ENCODE measurements around the gene DNAJC5.
A peak's percentile ranks its signal among the peaks of the same experiment; 100 is the strongest.
"Not testable (repeated sequence)": the region's sequence is repeated elsewhere in the genome, so short reads cannot be mapped to it uniquely, and the experiment has no call there.

Gene DNAJC5

GRCh38 chr20:63970714-63971431 is 75.9 kb downstream of the DNAJC5 start:
- Histone ChIP-seq H3K23ac (ENCODE audit: low read depth, low read length, poor library complexity) (peak overlapping the region; percentile 91), H2AK5ac (ENCODE audit: low read depth, low read length) (peak overlapping the region; percentile 88), H3K27me3 (ENCODE audit: control insufficient read depth in 3 of 3, insufficient read depth in 3 of 3, low read depth in 1 of 3, low read length in 3 of 3) (peaks cover 0 to 9% (median 0%) of the 10 kb centered on the region in 3 experiments), H3K9ac (ENCODE audit: low read depth, low read length, poor library complexity) (no peak overlapping the region), H3K4ac (ENCODE audit: low read length) (no peak overlapping the region), H3K27ac (replicated peaks; ENCODE audit: low read length) (no peak overlapping the region), H4K8ac (ENCODE audit: low read depth, low read length) (no peak overlapping the region), H3K79me1 (ENCODE audit: low read depth, low read length) (peaks cover 4% of the 10 kb centered on the region), H3K9me3 (replicated peaks in 1 of 2; ENCODE audit: control insufficient read depth in 2 of 2, insufficient read depth in 1 of 2, low read depth in 1 of 2, low read length in 2 of 2) (peaks cover 0 to 22% of the 10 kb centered on the region in 2 donors), H3K14ac (ENCODE audit: low read length) (peak overlapping the region; percentile 89), H2BK5ac (ENCODE audit: low read length) (no peak overlapping the region), H3K4me2 (ENCODE audit: insufficient read depth, low read length, poor library complexity, severe bottlenecking) (no peak overlapping the region), H2BK15ac (ENCODE audit: low read length) (peak overlapping the region; percentile 67), H2AFZ (ENCODE audit: low read length) (no peak overlapping the region), H2BK120ac (ENCODE audit: low read depth, low read length) (no peak overlapping the region), H2BK12ac (ENCODE audit: low read length) (no peak overlapping the region), H3K36me3 (replicated peaks in 1 of 2; ENCODE audit: control insufficient read depth in 2 of 2, insufficient read depth in 2 of 2, low read length in 2 of 2) (peaks cover 24 to 31% of the 10 kb centered on the region in 2 donors), H3K18ac (ENCODE audit: low read length) (no peak overlapping the region), H3K4me1 (ENCODE audit: control insufficient read depth in 2 of 2, insufficient read depth in 1 of 2, low read depth in 1 of 2, low read length in 2 of 2) (peaks cover 11 to 13% of the 10 kb centered on the region in 2 donors), H3K4me3 (ENCODE audit: low read length in 2 of 2) (peak overlapping the region in 1 of 2 donors; percentile 71), H4K91ac (ENCODE audit: low read depth, low read length, poor library complexity) (no peak overlapping the region)
- DNase-seq (ENCODE audit: low spot score): no peak
- WGBS, 2 donors (ENCODE audit: extremely low coverage in 2 of 2, insufficient read length in 2 of 2, insufficient replicate concordance in 1 of 2): no CpG with 5 or more reads among the region's 5 CpGs

DNA sequence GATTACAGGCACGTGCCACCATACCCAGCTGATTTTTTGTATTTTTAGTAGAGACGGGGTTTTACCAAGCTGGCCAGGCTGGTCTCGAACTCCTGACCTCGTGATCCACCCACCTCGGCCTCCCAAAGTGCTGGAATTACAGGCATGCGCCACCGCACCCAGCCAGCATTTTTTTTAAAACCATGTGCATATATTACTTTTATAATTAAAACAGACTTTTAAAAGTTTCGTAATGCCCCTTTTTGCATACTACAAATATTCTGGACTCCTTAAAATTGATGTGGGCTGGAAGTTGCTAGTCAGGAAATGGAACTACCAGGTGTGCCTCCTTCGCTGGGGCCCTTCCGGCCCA is 77.0 kb downstream of the DNAJC5 start:
- not testable (repeated sequence) for H3K14ac ChIP-seq (ENCODE audit: low read length); H3K9ac ChIP-seq (ENCODE audit: low read depth, low read length, poor library complexity); H4K8ac ChIP-seq (ENCODE audit: low read depth, low read length); H3K4me3 ChIP-seq (ENCODE audit: low read length in 2 of 2); H3K4ac ChIP-seq (ENCODE audit: low read length); H3K27ac ChIP-seq (replicated peaks; ENCODE audit: low read length); H2BK12ac ChIP-seq (ENCODE audit: low read length); H3K23ac ChIP-seq (ENCODE audit: low read depth, low read length, poor library complexity); H2AFZ ChIP-seq (ENCODE audit: low read length); H3K4me2 ChIP-seq (ENCODE audit: insufficient read depth, low read length, poor library complexity, severe bottlenecking); H2BK120ac ChIP-seq (ENCODE audit: low read depth, low read length); DNase-seq (ENCODE audit: low spot score); H3K79me1 ChIP-seq (ENCODE audit: low read depth, low read length); H4K91ac ChIP-seq (ENCODE audit: low read depth, low read length, poor library complexity); H3K27me3 ChIP-seq (ENCODE audit: control insufficient read depth in 3 of 3, insufficient read depth in 3 of 3, low read depth in 1 of 3, low read length in 3 of 3); H2BK15ac ChIP-seq (ENCODE audit: low read length); H3K18ac ChIP-seq (ENCODE audit: low read length)
- H3K36me3 ChIP-seq (replicated peaks in 1 of 2; ENCODE audit: control insufficient read depth in 2 of 2, insufficient read depth in 2 of 2, low read length in 2 of 2): peaks cover 14 to 20% of the 10 kb centered on the region in 2 donors
- H2BK5ac ChIP-seq (ENCODE audit: low read length): peak overlapping the region; percentile 3
- WGBS, 2 donors (ENCODE audit: extremely low coverage in 2 of 2, insufficient read length in 2 of 2, insufficient replicate concordance in 1 of 2): no CpG with 5 or more reads among the region's 10 CpGs
- peak overlapping the region; percentile 80 for H2AK5ac ChIP-seq (ENCODE audit: low read depth, low read length)
- peaks cover 0 to 12% of the 10 kb centered on the region in 2 donors for H3K9me3 ChIP-seq (replicated peaks in 1 of 2; ENCODE audit: control insufficient read depth in 2 of 2, insufficient read depth in 1 of 2, low read depth in 1 of 2, low read length in 2 of 2)
- H3K4me1 ChIP-seq (ENCODE audit: control insufficient read depth in 2 of 2, insufficient read depth in 1 of 2, low read depth in 1 of 2, low read length in 2 of 2): peaks cover 11 to 13% of the 10 kb centered on the region in 2 donors

DNA sequence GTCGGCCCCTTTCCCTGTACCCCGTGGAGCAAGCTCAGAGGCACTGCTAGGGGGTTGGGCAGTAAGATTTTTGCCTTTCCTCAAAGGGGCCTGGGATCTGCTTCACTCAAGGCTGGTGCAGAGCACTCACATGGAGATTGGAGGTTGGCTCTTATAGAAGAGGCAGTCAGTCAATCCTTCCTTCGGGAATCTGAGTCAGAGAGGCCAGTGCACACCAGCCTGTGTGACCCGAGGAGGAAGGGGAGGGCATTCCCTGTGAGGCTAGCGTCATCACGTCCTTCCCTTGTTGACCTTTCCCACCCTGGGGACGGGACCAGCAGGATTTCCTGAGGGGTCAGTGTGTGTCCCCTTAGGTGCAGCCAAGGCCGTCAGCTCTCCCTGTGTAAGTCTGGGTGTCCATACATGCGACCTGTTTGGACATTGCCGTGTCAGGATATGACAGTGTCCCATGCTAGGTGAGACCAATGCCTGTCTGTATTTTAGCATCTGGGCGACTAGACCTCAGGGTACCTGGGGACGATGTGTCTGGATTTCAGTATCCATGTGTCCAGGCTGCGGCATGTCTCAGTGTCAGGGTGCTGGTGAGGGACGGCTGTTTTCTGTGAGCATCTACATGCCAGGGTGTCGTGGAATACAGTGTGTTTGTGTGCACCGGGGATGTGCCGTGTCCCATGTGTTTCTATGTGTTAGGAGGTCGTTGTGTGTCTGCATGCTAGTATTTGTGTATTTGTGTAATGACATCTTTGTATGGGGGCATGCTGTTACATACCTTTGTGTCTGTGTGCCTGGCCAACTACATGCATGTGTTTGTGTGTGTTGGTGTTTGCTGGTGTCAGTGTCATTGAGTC is 77.6 kb downstream of the DNAJC5 start:
- Histone ChIP-seq H3K36me3 (replicated peaks in 1 of 2; ENCODE audit: control insufficient read depth in 2 of 2, insufficient read depth in 2 of 2, low read length in 2 of 2) (peaks cover 8 to 14% of the 10 kb centered on the region in 2 donors), H2AK5ac (ENCODE audit: low read depth, low read length) (peak overlapping the region; percentile 80), H3K9ac (ENCODE audit: low read depth, low read length, poor library complexity) (peak overlapping the region; percentile 18), H2BK12ac (ENCODE audit: low read length) (peak overlapping the region; percentile 76), H3K4me2 (ENCODE audit: insufficient read depth, low read length, poor library complexity, severe bottlenecking) (no peak overlapping the region), H3K23ac (ENCODE audit: low read depth, low read length, poor library complexity) (no peak overlapping the region), H3K14ac (ENCODE audit: low read length) (no peak overlapping the region), H2BK15ac (ENCODE audit: low read length) (no peak overlapping the region), H2AFZ (ENCODE audit: low read length) (no peak overlapping the region), H3K18ac (ENCODE audit: low read length) (no peak overlapping the region), H4K91ac (ENCODE audit: low read depth, low read length, poor library complexity) (peak overlapping the region; percentile 59), H3K27ac (replicated peaks; ENCODE audit: low read length) (no peak overlapping the region), H4K8ac (ENCODE audit: low read depth, low read length) (peak overlapping the region; percentile 43), H2BK120ac (ENCODE audit: low read depth, low read length) (no peak overlapping the region), H3K4me3 (ENCODE audit: low read length in 2 of 2) (peak overlapping the region in 1 of 2 donors; percentile 47), H3K27me3 (ENCODE audit: control insufficient read depth in 3 of 3, insufficient read depth in 3 of 3, low read depth in 1 of 3, low read length in 3 of 3) (peaks cover 0 to 9% (median 0%) of the 10 kb centered on the region in 3 experiments), H3K4ac (ENCODE audit: low read length) (peak overlapping the region; percentile 41), H3K79me1 (ENCODE audit: low read depth, low read length) (peaks cover 2% of the 10 kb centered on the region), H2BK5ac (ENCODE audit: low read length) (peak overlapping the region; percentile 3), H3K9me3 (replicated peaks in 1 of 2; ENCODE audit: control insufficient read depth in 2 of 2, insufficient read depth in 1 of 2, low read depth in 1 of 2, low read length in 2 of 2) (peaks cover 0 to 6% of the 10 kb centered on the region in 2 donors), H3K4me1 (ENCODE audit: control insufficient read depth in 2 of 2, insufficient read depth in 1 of 2, low read depth in 1 of 2, low read length in 2 of 2) (peaks cover 11 to 13% of the 10 kb centered on the region in 2 donors)
- DNase-seq (ENCODE audit: low spot score): no peak
- WGBS, 2 donors (ENCODE audit: extremely low coverage in 2 of 2, insufficient read length in 2 of 2, insufficient replicate concordance in 1 of 2): no CpG with 5 or more reads among the region's 18 CpGs

GRCh38 chr20:63973160-63973479 is 78.2 kb downstream of the DNAJC5 start:
- Histone ChIP-seq H3K36me3 (replicated peaks in 1 of 2; ENCODE audit: control insufficient read depth in 2 of 2, insufficient read depth in 2 of 2, low read length in 2 of 2) (peaks cover 3 to 8% of the 10 kb centered on the region in 2 donors), H4K8ac (ENCODE audit: low read depth, low read length) (no peak overlapping the region), H2BK15ac (ENCODE audit: low read length) (no peak overlapping the region), H3K9ac (ENCODE audit: low read depth, low read length, poor library complexity) (no peak overlapping the region), H2BK12ac (ENCODE audit: low read length) (no peak overlapping the region), H3K27ac (replicated peaks; ENCODE audit: low read length) (no peak overlapping the region), H3K4me3 (ENCODE audit: low read length in 2 of 2) (peak overlapping the region in 1 of 2 donors; percentile 47), H3K23ac (ENCODE audit: low read depth, low read length, poor library complexity) (no peak overlapping the region), H3K4me1 (ENCODE audit: control insufficient read depth in 2 of 2, insufficient read depth in 1 of 2, low read depth in 1 of 2, low read length in 2 of 2) (peaks cover 11 to 12% of the 10 kb centered on the region in 2 donors), H2AK5ac (ENCODE audit: low read depth, low read length) (no peak overlapping the region), H2BK5ac (ENCODE audit: low read length) (no peak overlapping the region), H3K4ac (ENCODE audit: low read length) (no peak overlapping the region), H3K27me3 (ENCODE audit: control insufficient read depth in 3 of 3, insufficient read depth in 3 of 3, low read depth in 1 of 3, low read length in 3 of 3) (peaks cover 0 to 9% (median 0%) of the 10 kb centered on the region in 3 experiments), H2BK120ac (ENCODE audit: low read depth, low read length) (no peak overlapping the region), H4K91ac (ENCODE audit: low read depth, low read length, poor library complexity) (no peak overlapping the region), H3K9me3 (replicated peaks in 1 of 2; ENCODE audit: control insufficient read depth in 2 of 2, insufficient read depth in 1 of 2, low read depth in 1 of 2, low read length in 2 of 2) (peaks cover 0 to under 1% of the 10 kb centered on the region in 2 donors), H3K4me2 (ENCODE audit: insufficient read depth, low read length, poor library complexity, severe bottlenecking) (no peak overlapping the region), H2AFZ (ENCODE audit: low read length) (no peak overlapping the region), H3K14ac (ENCODE audit: low read length) (no peak overlapping the region), H3K18ac (ENCODE audit: low read length) (no peak overlapping the region), H3K79me1 (ENCODE audit: low read depth, low read length) (peaks cover 2% of the 10 kb centered on the region)
- no CpG with 5 or more reads among the region's 3 CpGs for WGBS, 2 donors (ENCODE audit: extremely low coverage in 2 of 2, insufficient read length in 2 of 2, insufficient replicate concordance in 1 of 2)
- DNase-seq (ENCODE audit: low spot score): no peak
